ENCODE measurements around the gene ANKRD26.

The ANKRD26 gene

DNA sequence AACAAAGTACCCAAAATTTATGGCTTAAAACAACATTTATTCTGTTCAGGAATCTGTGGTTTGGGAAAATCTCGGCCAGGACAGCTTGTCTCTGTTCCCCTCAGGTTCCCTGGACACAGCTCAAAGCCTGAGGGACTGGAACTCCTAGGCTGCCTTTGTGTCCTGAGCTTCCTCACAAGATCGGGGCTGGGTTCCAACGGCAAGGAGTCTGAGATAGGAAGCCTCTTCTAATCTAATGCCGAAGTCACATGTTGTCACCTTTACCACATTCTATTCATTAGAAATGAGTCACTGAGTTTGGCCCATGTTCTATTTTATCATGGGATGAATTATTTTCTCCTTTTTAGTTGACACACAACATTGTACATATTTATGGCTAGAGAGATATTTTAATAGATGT lies 80.5 kb downstream of the ANKRD26 start:
- no peak for DNase-seq

DNA sequence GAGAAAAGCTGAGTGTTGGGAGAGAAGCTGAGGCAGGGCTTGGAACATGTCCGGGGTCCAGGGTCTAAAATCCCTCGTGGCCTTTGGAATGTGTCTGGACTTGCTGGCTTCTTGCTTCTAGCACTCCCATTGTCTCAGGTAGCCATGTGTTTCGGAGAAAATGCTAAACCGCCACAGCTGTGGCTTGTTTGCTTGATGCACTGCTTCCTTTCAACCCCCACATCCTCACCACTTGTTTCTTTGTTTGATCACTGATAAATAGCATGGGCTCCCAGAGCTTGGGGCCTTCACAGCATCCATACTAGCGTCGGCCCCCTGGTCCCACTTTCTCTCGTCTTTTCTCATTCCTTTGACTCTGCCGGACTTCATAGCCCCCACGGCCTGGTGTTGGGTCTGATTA lies 102.7 kb downstream of the ANKRD26 start:
- no peak for DNase-seq

DNA sequence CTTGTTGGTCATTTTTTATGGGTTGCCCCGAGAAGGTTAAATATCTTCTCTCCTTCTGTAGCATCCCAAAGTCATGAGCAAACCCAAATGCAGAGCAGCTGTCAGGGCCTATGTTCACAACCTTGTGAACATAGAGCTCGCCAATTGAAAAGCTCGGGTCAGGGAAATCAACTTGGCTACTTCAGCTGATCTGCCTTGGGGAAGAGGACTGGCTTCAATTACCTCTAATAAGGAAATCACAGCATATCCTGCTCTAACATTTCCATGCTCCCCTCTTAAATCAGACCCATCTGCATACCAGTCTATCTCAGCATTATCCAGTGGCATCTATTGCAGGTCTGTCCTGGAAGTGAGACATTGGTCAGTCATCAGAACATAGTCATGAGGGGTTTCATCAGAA lies 105.6 kb downstream of the ANKRD26 start:
- DNase-seq, result no peak

DNA sequence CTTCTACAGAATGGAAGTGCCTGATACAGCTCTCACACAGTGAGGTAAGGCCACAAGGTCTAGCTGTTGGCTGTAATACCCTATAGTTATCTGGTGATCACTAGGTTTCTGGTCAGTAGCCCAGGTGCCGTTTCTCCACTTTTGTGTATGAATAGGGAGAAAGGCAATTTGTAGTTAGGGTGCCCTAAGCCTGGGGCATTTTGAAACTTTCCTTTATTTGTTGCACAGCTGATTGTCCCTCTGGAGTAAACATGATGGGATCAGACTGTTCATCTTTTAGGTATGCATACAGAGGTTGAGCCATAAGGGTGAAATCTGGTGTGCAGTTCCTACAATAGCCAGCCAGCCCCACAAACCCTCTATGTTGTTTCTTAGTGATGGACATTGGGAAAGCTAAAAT lies 112.4 kb downstream of the ANKRD26 start:
- DNase-seq, result no peak

DNA sequence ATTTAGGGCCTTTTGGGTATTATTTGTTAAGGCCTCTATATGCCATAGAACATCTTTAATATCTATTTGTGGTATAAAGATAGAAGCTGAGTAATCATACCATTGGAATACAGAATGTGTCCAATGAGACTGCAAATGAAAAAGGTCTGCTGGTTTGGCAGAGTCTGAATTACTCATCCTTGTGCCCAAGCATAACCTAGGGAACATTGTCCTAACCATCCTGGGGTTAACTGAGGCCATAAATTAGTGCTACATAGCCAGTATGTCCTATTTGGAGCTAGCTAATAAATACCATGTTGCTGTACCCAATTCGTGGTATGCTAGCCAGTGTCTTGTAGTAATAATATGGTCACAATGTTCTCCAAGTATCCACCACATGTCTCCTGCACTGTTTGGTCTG lies 117.1 kb downstream of the ANKRD26 start:
- no peak for DNase-seq

DNA sequence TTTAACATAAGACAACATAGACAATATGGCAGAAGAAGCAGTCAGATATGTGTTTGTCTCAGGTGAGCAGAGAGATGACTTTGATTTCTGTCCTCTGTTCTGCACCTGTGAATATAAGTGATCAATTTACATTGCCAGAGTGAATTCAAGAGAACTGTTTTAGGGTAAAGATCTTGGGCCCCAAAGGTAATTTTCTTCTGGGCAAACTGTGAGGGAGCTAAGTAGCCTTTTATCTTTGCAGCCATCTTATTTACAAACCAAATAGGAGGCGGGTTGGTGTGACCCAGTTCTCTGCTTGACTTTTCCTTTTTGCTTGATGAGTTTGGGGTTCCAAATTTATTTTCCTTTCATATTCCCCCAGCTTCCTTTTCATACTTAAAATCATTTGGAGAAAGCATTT lies 118.2 kb downstream of the ANKRD26 start:
- DNase-seq, result no peak

DNA sequence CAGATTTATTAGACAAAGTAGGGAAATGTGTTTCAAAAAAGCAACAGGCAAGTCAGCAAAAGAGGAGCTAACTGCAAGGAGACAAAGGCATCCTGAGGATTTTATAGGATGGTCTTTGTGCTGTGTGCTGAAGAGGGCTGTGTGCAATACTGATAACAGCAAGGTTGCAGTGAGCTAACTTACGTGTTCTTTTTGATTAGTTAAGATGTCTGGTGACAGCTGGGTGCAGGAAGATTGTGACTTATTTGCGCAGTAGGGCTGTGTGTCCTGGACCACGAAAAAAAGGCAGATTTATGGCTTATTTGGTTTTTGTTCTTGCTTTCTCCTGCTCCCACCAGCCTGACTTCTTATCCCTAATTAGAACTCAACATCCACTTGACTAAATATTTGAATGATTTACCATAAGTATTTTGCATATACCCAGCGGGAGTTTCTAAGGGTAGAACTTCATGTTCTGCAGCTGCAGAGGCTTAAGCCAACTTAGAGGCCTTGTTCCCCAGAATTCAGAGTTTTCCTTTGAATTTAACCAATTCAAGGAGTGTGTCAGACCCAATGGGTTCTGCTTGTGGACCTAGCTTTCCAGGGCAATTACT lies 119.0 kb downstream of the ANKRD26 start:
- no peak for DNase-seq

DNA sequence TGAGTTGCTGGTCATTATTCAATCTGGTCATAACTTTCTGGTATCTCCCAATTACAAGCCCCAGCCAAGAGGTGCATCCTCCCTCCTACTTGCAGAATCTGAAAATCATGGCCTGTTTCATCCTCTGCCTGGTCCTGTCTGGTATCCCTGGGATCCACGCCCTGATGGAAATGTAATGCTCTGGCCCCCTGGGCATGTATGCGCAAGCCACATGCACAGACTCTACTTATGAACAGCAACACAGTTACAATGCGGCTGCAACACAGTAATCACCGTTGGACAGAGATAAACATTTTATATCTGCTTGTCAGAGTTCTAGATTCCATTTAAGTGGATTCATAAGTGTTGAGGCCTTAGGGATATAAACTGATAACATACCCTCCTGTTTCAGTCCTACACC lies 121.8 kb downstream of the ANKRD26 start:
- DNase-seq, result no peak

DNA sequence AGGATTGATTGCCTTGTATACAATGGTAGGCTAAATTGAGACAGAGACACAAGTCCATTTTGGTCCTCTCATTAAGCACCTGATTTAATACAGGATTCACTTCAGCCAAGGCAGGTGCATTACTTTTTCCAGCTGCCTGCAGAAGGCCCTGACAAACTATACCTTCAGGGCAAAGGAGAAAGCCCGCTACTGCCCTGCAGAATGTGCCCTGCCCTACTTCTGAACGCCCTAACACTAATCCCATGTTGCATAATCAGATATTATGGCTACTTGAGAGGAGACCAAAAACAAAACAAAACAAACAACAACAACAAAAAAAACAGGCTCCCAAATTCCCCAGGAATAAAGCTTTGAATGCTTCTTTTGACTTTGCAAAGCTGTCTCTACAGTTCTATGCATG lies 122.7 kb downstream of the ANKRD26 start:
- no peak for DNase-seq

DNA sequence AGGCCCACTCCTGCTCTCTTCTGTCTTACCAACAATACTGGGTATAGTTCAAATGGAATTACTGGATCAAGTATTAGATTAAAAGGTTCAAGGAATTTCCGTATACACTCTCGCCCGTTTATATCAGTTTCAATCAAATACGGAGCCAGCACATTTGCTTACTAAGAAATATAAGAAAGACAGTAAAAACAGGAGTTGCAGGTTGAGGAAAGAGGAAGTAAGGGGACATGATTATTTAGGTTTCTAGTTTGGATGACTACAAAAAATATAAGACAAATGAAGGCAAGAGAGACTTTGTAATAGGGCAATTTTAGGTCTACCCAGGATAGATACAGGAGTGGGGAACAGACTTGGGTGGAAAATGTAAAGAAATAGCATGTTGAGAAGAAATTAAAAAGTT lies 129.6 kb downstream of the ANKRD26 start:
- no peak for DNase-seq

DNA sequence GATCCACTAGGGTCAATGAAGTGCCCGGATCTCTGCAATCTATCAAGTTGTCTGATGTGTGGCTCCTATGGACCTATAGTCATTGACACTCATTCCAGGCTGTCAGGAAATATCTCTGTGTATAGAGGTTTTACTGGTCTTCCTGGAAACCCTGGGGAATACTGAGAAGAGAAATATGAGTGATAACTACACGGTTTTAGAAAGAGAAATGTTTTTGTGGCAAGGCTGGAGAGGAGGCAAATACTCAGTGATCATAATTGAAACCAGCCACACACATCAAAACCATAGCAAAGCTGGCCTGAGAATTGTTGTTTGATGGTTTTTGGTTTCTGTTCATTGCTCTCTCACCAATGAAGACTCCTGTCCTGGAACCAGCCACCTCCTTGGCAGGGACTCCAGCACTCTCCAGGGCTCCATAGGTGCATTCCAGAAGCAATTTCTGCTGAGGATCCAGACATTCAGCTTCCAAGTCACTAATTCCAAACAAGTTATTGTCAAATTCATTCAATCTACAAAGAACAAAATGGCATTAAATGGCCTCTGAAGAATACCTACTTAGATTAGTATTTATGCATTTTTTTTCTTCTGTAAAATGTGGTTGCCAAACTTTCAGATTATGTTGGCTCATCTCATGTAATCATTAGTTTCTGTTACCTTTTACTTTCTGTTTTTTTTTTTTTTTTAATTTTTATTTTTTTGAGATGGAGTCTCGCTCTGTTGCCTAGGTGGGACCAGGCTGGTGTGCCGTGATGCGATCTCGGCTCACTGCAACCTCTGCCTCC lies 131.0 kb downstream of the ANKRD26 start:
- DNase-seq, result no peak

DNA sequence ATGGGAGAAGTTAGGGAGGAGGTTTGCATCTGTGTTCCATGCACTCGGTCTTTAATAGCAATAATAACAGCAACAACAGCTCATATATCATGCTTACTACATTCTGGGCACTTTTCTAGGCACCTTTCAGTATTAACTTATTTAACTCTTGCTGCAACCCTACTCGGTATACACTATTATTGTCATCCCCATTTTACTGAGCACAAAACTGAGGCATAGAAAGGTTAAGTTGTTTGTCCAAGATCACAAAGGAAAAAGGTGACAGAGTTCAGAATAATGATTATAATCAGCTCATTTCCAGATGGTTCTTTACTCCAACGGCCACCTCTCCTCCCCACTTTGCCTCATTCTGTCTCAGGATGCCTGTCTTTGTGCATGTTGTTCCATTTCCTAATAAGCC lies 137.5 kb downstream of the ANKRD26 start:
- no peak for DNase-seq

DNA sequence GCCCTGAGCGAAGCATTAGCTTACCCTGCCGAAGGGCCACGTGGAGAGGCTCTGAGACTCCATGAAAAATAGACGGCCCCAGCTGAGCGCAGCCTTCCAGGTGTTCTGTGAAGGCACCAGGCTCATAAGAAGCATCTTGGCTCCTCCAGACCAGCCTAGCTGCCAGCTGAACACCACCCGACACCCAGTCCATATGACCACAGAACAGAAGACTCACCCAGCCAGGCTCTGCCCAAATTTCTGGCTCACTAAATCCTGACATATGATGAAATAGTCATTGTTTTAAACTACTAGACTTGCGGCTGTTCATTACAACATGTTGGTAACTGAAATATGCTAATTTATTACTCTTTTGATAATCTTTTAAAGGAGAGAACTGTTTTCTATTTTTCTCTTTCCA lies 140.0 kb downstream of the ANKRD26 start:
- DNase-seq, result no peak

DNA sequence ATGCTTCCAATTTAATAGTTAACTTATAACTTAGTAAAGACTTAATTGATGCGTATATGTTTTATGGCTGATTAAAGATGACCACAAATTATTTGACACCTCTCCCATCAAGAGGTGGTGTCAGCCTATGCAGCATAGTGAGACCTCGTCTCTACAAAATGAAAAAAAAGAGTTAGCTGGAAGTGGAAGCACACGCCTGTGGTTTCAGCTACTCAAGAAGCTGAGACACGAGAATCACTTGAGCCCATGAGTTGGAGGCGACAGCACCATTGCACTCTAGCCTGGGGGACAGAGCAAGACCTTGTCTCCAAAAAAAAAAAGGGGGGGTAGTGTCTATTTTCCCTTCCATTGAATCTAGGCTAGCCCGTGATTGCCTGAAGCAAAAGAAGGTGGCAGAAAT lies 140.5 kb downstream of the ANKRD26 start:
- no peak for DNase-seq

Measured in stimulated activated naive CD4-positive, alpha-beta T cell (primary cell).